ENCODE measurements around the gene PPP2R2D.

The PPP2R2D gene

GRCh38 chr10:131935260-131935659 is 34.5 kb downstream of the PPP2R2D start:
- TF ChIP-seq CTCF (conservative IDR thresholded peaks at IDR 0.05), result no peak
- TF ChIP-seq ZFX (IDR thresholded peaks at IDR 0.05), result no peak
- no peak overlapping the region for H3K27ac ChIP-seq

GRCh38 chr10:131936294-131936693 is 35.5 kb downstream of the PPP2R2D start:
- H3K27ac ChIP-seq, result no peak overlapping the region
- no peak for TF ChIP-seq ZFX (IDR thresholded peaks at IDR 0.05)
- no peak for TF ChIP-seq CTCF (conservative IDR thresholded peaks at IDR 0.05)

DNA sequence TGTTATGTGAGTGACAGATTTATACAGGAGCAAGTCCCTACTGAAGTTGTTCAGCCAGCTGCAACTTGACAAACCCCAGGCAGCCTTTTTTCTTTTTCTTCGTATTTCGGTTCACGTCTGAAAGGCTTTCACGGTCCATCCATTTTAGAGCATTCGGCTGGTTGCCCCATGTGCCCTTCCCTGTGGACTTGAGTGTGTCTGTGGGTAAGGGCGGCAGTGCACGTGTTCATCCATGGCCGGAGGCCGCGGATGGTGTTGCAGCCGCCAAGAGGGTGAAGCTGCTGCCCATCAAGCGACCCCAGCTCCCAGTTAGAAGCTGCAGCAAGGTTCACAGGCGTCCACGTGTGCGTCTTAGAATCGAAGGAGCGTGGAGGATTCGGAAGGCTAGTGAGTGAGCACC is 35.9 kb downstream of the PPP2R2D start:
- TF ChIP-seq CTCF (conservative IDR thresholded peaks at IDR 0.05) (no peak), ZFX (IDR thresholded peaks at IDR 0.05) (no peak)
- no peak overlapping the region for H3K27ac ChIP-seq

GRCh38 chr10:131937836-131938235 is 37.0 kb downstream of the PPP2R2D start:
- no peak overlapping the region for H3K27ac ChIP-seq
- TF ChIP-seq ZFX (IDR thresholded peaks at IDR 0.05) (no peak), CTCF (conservative IDR thresholded peaks at IDR 0.05) (no peak)

- TF ChIP-seq CTCF (conservative IDR thresholded peaks at IDR 0.05) (no peak), ZFX (IDR thresholded peaks at IDR 0.05) (no peak)
- H3K27ac ChIP-seq, result no peak overlapping the region
These were observed 37.9 kb downstream of the PPP2R2D start for GRCh38 chr10:131938681-131939080.

GRCh38 chr10:131942455-131942854 is 41.6 kb downstream of the PPP2R2D start:
- TF ChIP-seq ZFX (IDR thresholded peaks at IDR 0.05), result no peak
- TF ChIP-seq CTCF (conservative IDR thresholded peaks at IDR 0.05), result no peak
- no peak overlapping the region for H3K27ac ChIP-seq

GRCh38 chr10:131943021-131943814 is 42.4 kb downstream of the PPP2R2D start:
- TF ChIP-seq ZFX (IDR thresholded peaks at IDR 0.05), result no peak
- TF ChIP-seq CTCF (conservative IDR thresholded peaks at IDR 0.05), result peak; percentile 77

More at GRCh38 chr10:131943021-131943814, 42.4 kb downstream of the PPP2R2D start:
- H3K27ac ChIP-seq, result no peak overlapping the region

Measured in C4-2B (cell line).